GM20431 (cell line): Measurements from ENCODE around the gene FXN.
"Not testable (repeated sequence)": the region's sequence is repeated elsewhere in the genome, so short reads cannot be mapped to it uniquely, and the experiment has no call there.

Experiments
- in situ Hi-C: fragments of 300-500 bp; cut with MseI, MboI; formaldehyde crosslinking; loops from one replicate; pipeline ENCODE4 v1.15.0; 2020; ENCODE audit warnings: low sequenced_read_pairs; ENCODE audit not compliant: unreplicated experiment

Gene FXN

GRCh38 chr9:69035438-69036308 lies at the start of gene FXN:
Gene FXN, plus strand, starts transcription at chr9:69035752. Its CDS starts 31 bp downstream, at chr9:69035783.
- in situ Hi-C loops: no loop called here

- in situ Hi-C loops: not testable (repeated sequence)
Measured at GRCh38 chr9:68986949-68987348, 48.6 kb upstream of the FXN start.

- in situ Hi-C loops: no loop called here
Measured at GRCh38 chr9:68991457-68991856, 44.1 kb upstream of the FXN start.

- in situ Hi-C loops: no loop called here
Measured at GRCh38 chr9:68995776-68996175, 39.8 kb upstream of the FXN start.

GRCh38 chr9:68996462-68996861 lies 39.1 kb upstream of the FXN start:
- in situ Hi-C loops: no loop called here

- in situ Hi-C loops: no loop called here
Measured at GRCh38 chr9:68997666-68998065, 37.9 kb upstream of the FXN start.

GRCh38 chr9:68998385-68998784 lies 37.2 kb upstream of the FXN start:
- in situ Hi-C loops: no loop called here

GRCh38 chr9:68998812-68999211 lies 36.7 kb upstream of the FXN start:
- in situ Hi-C loops: no loop called here

- in situ Hi-C loops: loop anchor here (10.0 to 25.0 kb wide), 2 partner anchors 312 to 415 kb away; no protein-coding TSS in a partner anchor
Measured at GRCh38 chr9:68999393-69000105, 36.0 kb upstream of the FXN start.

- in situ Hi-C loops: loop anchor here (10.0 to 25.0 kb wide), 2 partner anchors 315 to 417 kb away; no protein-coding TSS in a partner anchor
Measured at GRCh38 chr9:69001921-69002320, 33.6 kb upstream of the FXN start.

- in situ Hi-C loops: loop anchor here (10.0 to 25.0 kb wide), 2 partner anchors 316 to 418 kb away; no protein-coding TSS in a partner anchor
Measured at GRCh38 chr9:69003051-69003450, 32.5 kb upstream of the FXN start.

GRCh38 chr9:69004836-69005235 lies 30.7 kb upstream of the FXN start:
- in situ Hi-C loops: loop anchor here (10.0 to 25.0 kb wide), 2 partner anchors 318 to 420 kb away; no protein-coding TSS in a partner anchor

GRCh38 chr9:69009708-69010107 lies 25.8 kb upstream of the FXN start:
- in situ Hi-C loops: loop anchor here (10.0 to 25.0 kb wide), 2 partner anchors 322 to 425 kb away; no protein-coding TSS in a partner anchor

- in situ Hi-C loops: loop anchor here (25.0 kb wide), 1 partner anchor 326 kb away; no protein-coding TSS in a partner anchor
Measured at GRCh38 chr9:69012696-69013381, 22.7 kb upstream of the FXN start.

- in situ Hi-C loops: loop anchor here (25.0 kb wide), 1 partner anchor 326 kb away; no protein-coding TSS in a partner anchor
Measured at GRCh38 chr9:69013382-69013727, 22.2 kb upstream of the FXN start.

GRCh38 chr9:69014013-69014412 lies 21.5 kb upstream of the FXN start, which contains the start of gene PRKACG:
Gene PRKACG, minus strand, starts transcription at chr9:69014113. Its CDS starts 21 bp downstream, at chr9:69014092.
- in situ Hi-C loops: loop anchor here (25.0 kb wide), 1 partner anchor 327 kb away; no protein-coding TSS in a partner anchor

GRCh38 chr9:69016191-69017096 lies 19.1 kb upstream of the FXN start:
- in situ Hi-C loops: loop anchor here (25.0 kb wide), 1 partner anchor 329 kb away; no protein-coding TSS in a partner anchor

- in situ Hi-C loops: loop anchor here (25.0 kb wide), 1 partner anchor 331 kb away; no protein-coding TSS in a partner anchor
Measured at GRCh38 chr9:69018737-69019136, 16.8 kb upstream of the FXN start.

- in situ Hi-C loops: loop anchor here (25.0 kb wide), 1 partner anchor 333 kb away; no protein-coding TSS in a partner anchor
Measured at GRCh38 chr9:69019808-69020207, 15.7 kb upstream of the FXN start.
